HG03558 (cell line): Measurements from ENCODE around the gene FAM217A.
"Not testable (repeated sequence)": the region's sequence is repeated elsewhere in the genome, so short reads cannot be mapped to it uniquely, and the experiment has no call there.

Experiments used
- ATAC-seq: cut with Tn5 transposase; IDR thresholded peaks from one replicate; pipeline ENCODE4 v1.9.1; 2021; ENCODE audit warnings: moderate number of reproducible peaks; ENCODE audit not compliant: unreplicated experiment; ENCODE audit errors: extremely low read depth

FAM217A gene

GRCh38 chr6:4078691-4079471 is at the start of gene FAM217A:
Gene FAM217A (minus strand): TSS chr6:4079137. CDS start chr6:4077414, 1,723 bp downstream.
- ATAC-seq: no peak

GRCh38 chr6:4128072-4128471 is 49.1 kb upstream of the FAM217A start:
- no peak for ATAC-seq

- ATAC-seq: no peak
Observed at GRCh38 chr6:4125933-4126864, 47.3 kb upstream of the FAM217A start.

GRCh38 chr6:4125500-4125899 is 46.6 kb upstream of the FAM217A start:
- ATAC-seq: no peak

- ATAC-seq: no peak
Observed at GRCh38 chr6:4124351-4124750, 45.4 kb upstream of the FAM217A start.

GRCh38 chr6:4115741-4116140 is 36.8 kb upstream of the FAM217A start:
- no peak for ATAC-seq

GRCh38 chr6:4114123-4114522 is 35.2 kb upstream of the FAM217A start:
- no peak for ATAC-seq

GRCh38 chr6:4113649-4114048 is 34.7 kb upstream of the FAM217A start:
- ATAC-seq: no peak

- no peak for ATAC-seq
Observed at GRCh38 chr6:4112366-4112765, 33.4 kb upstream of the FAM217A start.

- ATAC-seq: not testable (repeated sequence)
Observed at GRCh38 chr6:4109363-4109815, 30.5 kb upstream of the FAM217A start.

GRCh38 chr6:4108561-4109093 is 29.7 kb upstream of the FAM217A start:
- no peak for ATAC-seq

- no peak for ATAC-seq
Observed at GRCh38 chr6:4107873-4108272, 28.9 kb upstream of the FAM217A start.

- ATAC-seq: no peak
Observed at GRCh38 chr6:4105980-4106536, 27.1 kb upstream of the FAM217A start.

- no peak for ATAC-seq
Observed at GRCh38 chr6:4103929-4104328, 25.0 kb upstream of the FAM217A start.

- no peak for ATAC-seq
Observed at GRCh38 chr6:4102687-4103244, 23.8 kb upstream of the FAM217A start.

- no peak for ATAC-seq
Observed at GRCh38 chr6:4101298-4101697, 22.4 kb upstream of the FAM217A start.

- ATAC-seq: no peak
Observed at GRCh38 chr6:4100655-4101054, 21.7 kb upstream of the FAM217A start.

- ATAC-seq: no peak
Observed at GRCh38 chr6:4093288-4093687, 14.4 kb upstream of the FAM217A start.

- ATAC-seq: no peak
Observed at GRCh38 chr6:4091941-4092340, 13.0 kb upstream of the FAM217A start.

GRCh38 chr6:4090043-4090442 is 11.1 kb upstream of the FAM217A start:
- not testable (repeated sequence) for ATAC-seq
